HepG2 (cell line): ENCODE measurements around the gene PRDX5. TPM values are rescaled to one million over a fixed set of nuclear protein-coding genes. Genes with fewer than 3 reads are reported as not detected.
A peak's percentile ranks its signal among the peaks of the same experiment; 100 is the strongest.

Source experiments
- FOXO4 ChIP-seq: sonication (generic); formaldehyde crosslinking; conservative IDR thresholded peaks from 2 replicates; pipeline ENCODE4 v1.8.1; 2023; ENCODE audit warnings: missing genetic modification reagents
- GABPA ChIP-seq, 2 experiments: IDR thresholded peaks; 2 replicates each; pipeline ENCODE4 v1.6.1; 2011 to 2016; ENCODE audit warnings: low read depth in 2 of 2, low read length in 1 of 2, missing biosample characterization in 1 of 2, missing genetic modification characterization in 1 of 2
- GMEB2 ChIP-seq: IDR thresholded peaks from 2 replicates; pipeline ENCODE4 v1.6.1; 2016; ENCODE audit warnings: missing biosample characterization, missing genetic modification reagents, low read depth
- HNRNPL ChIP-seq: fragments of 200-400 bp; formaldehyde crosslinking; IDR thresholded peaks from 2 replicates; pipeline ENCODE4 v1.6.1; 2017; ENCODE audit warnings: mild to moderate bottlenecking, low read depth, low read length
- MEF2D ChIP-seq: sonication (generic); formaldehyde crosslinking; IDR thresholded peaks from 2 replicates; pipeline ENCODE4 v1.5.1; 2020; ENCODE audit warnings: mild to moderate bottlenecking, missing genetic modification reagents
- RBM22 ChIP-seq: fragments of 200-400 bp; formaldehyde crosslinking; optimal IDR thresholded peaks from 2 replicates; pipeline ENCODE3; 2017; ENCODE audit warnings: mild to moderate bottlenecking, low read length, moderate library complexity
- SP140L ChIP-seq: sonication (generic); formaldehyde crosslinking; IDR thresholded peaks from 2 replicates; pipeline ENCODE4 v1.4.0; 2020; ENCODE audit warnings: missing genetic modification reagents, borderline replicate concordance
- TGIF2 ChIP-seq: IDR thresholded peaks from 2 replicates; pipeline ENCODE4 v1.6.1; 2016; ENCODE audit warnings: control low read depth, missing compliant biosample characterization
- ZBTB40 ChIP-seq, 2 experiments: fragments of 450-650 bp in 1 of 2; sonication (generic) in 1 of 2; formaldehyde crosslinking in 1 of 2; IDR thresholded peaks; 2 replicates each; pipeline versions ENCODE4 v1.6.1 to v1.8.0; 2016 to 2022; ENCODE audit warnings: antibody characterized with exemption in 1 of 2, mild to moderate bottlenecking in 1 of 2, missing genetic modification reagents in 1 of 2
- ZNF549 ChIP-seq: sonication (generic); formaldehyde crosslinking; IDR thresholded peaks from 2 replicates; pipeline ENCODE4 v1.5.0; 2020; ENCODE audit warnings: missing genetic modification reagents
- ZNF556 ChIP-seq: sonication (generic); formaldehyde crosslinking; IDR thresholded peaks from 2 replicates; pipeline ENCODE4 v1.4.0; 2020; ENCODE audit warnings: mild to moderate bottlenecking, missing genetic modification reagents, borderline replicate concordance
- ZNF629 ChIP-seq: sonication (generic); formaldehyde crosslinking; conservative IDR thresholded peaks from 2 replicates; pipeline ENCODE4 v1.5.0; 2020; ENCODE audit warnings: missing genetic modification reagents
- ZNF674 ChIP-seq: sonication (generic); formaldehyde crosslinking; IDR thresholded peaks from 2 replicates; pipeline ENCODE4 v1.5.0; 2020; ENCODE audit warnings: low read depth, mild to moderate bottlenecking, missing genetic modification reagents
- ZNF703 ChIP-seq: sonication (generic); formaldehyde crosslinking; IDR thresholded peaks from 2 replicates; pipeline ENCODE4 v1.5.1; 2020; ENCODE audit warnings: missing genetic modification reagents, mild to moderate bottlenecking, moderate library complexity, borderline replicate concordance
- ZNF766 ChIP-seq: sonication (generic); formaldehyde crosslinking; IDR thresholded peaks from 2 replicates; pipeline ENCODE4 v1.5.0; 2020; ENCODE audit warnings: missing genetic modification reagents, borderline replicate concordance
- ZNF792 ChIP-seq: IDR thresholded peaks from 2 replicates; pipeline ENCODE4 v1.6.1; 2016
- polyA plus RNA-seq, 8 experiments: library from polyadenylated mRNA; depleted of rRNA in 3 of 8; stranded (reverse) in 7 of 8; unstranded in 1 of 8; fragments of >200 nt; fragmentation: Illumina TruSeq in 4 of 8; extraction: Trizol in 4 of 8; gene quantifications; 2 replicates each; pipeline versions ENCODE4 v1.2.1 to v1.2.3, GENCODE V29; 2011 to 2016; ENCODE audit warnings: low read depth in 4 of 8, missing spikeins in 1 of 8, mixed read lengths in 1 of 8; ENCODE audit not compliant: insufficient read depth in 1 of 8
- total RNA-seq, 5 experiments: library from RNA; depleted of rRNA; stranded (reverse); fragments of >200 nt; fragmentation: Illumina TruSeq; extraction: Trizol; gene quantifications; 2 replicates each; pipeline ENCODE4 v1.2.3, GENCODE V29; 2016; ENCODE audit warnings: low read depth in 1 of 5

PRDX5 gene
- total and polyA plus RNA-seq, 2 of the 13 experiments (the other 11 are each of a cell fraction or from before 2014, with no cell fraction given) = 215 to 311 TPM

GRCh38 chr11:64284048-64284961, 33.6 kb upstream of the PRDX5 start, which contains the start of gene BAD (continued):
- TF ChIP-seq ZBTB40 (IDR thresholded peaks at IDR 0.05) = no peak
- no peak for TF ChIP-seq ZBTB40 (CRISPR knock-in tag; IDR thresholded peaks at IDR 0.05)
- no peak for TF ChIP-seq ZNF674
- 0 out of 2 replicates have a peak, but pooled peaks have one; percentile 16 for TF ChIP-seq ZNF792
- TF ChIP-seq HNRNPL = no peak
- TF ChIP-seq RBM22 = peak; percentile 30
- no peak for TF ChIP-seq TGIF2 (CRISPR knock-in tag)
- no peak for TF ChIP-seq ZNF549 (CRISPR knock-in tag)
- TF ChIP-seq ZNF556 = no peak
- TF ChIP-seq GMEB2 (CRISPR knock-in tag) = no peak
- TF ChIP-seq GABPA (IDR thresholded peaks at IDR 0.05; ENCODE audit: low read depth, low read length) = no peak; the same call in 1 of the 2 replicates
- TF ChIP-seq GABPA (CRISPR knock-in tag; IDR thresholded peaks at IDR 0.05; ENCODE audit: low read depth) = peak; percentile 56; the same call in 1 of the 2 replicates
- TF ChIP-seq FOXO4 (CRISPR knock-in tag) = no peak
- TF ChIP-seq ZNF629 (CRISPR knock-in tag) = no peak
- no peak for TF ChIP-seq MEF2D (CRISPR knock-in tag)
- TF ChIP-seq ZNF766 (CRISPR knock-in tag) = no peak
- no peak for TF ChIP-seq SP140L (CRISPR knock-in tag)
- TF ChIP-seq ZNF703 (CRISPR knock-in tag) = no peak
